TTC549 (cell line): ENCODE data around the gene GARIN5A.
"Not testable (repeated sequence)": the region's sequence is repeated elsewhere in the genome, so short reads cannot be mapped to it uniquely, and the experiment has no call there.

Experiments
- FAIRE-seq: peaks from 2 replicates; lab custom pipeline; 2012; peaks lifted over from hg19 to GRCh38; lab: Jason Lieb, UNC

GARIN5A gene

DNA sequence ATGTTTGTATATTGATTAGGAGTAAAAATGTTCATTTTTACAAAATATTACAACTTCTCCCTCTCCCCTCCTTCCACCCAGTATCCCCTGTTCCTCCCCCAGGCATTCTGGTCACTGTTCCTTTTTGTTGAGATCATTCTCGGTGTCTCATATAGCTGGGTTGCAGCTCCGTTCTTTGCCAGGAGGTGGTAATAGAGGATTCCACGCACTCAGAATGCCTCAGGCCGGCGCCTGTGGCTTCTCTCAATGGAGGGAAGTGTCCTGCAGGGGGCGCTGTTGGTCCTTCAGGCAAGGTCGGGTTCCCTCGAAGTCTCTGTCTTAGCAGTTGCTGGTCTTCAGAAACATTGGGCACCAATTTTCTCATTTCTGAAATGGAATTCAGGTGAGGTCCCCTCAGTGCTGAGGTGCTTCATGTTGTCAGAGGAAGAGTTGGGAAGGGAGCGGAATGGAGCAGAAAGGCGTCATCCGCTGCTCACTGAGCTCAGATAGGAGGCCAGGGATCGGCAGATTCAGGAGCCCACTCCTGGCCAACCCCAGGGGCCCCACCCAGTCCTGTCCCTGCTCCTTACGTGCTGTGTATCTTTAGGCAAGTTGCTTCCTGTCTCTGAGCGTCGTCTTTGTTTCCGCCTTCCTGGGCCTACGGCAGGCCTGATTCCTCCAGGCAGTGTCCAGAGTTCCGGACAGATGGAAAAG lies 10.3 kb upstream of the GARIN5A start:
- FAIRE-seq: no peak

- no peak for FAIRE-seq
These were observed 8.8 kb upstream of the GARIN5A start for GRCh38 chr19:50485284-50485955.

DNA sequence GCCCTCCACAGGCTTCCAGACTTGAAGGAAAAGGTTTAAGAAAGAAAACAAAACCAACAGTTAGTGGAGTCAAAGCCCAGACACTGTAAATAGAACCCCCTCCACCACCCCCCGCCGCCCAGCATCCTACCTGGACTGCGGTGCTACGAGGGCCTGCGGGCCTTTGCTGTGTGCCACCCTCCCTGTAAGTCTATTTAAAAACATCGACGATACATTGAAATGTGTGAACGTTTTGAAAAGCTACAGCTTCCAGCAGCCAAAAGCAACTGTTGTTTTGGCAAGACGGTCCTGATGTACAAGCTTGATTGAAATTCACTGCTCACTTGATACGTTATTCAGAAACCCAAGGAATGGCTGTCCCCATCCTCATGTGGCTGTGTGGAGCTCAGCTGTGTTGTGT lies 6.3 kb upstream of the GARIN5A start:
- FAIRE-seq: no peak

GRCh38 chr19:50482271-50482855 lies 5.7 kb upstream of the GARIN5A start:
- no peak for FAIRE-seq

DNA sequence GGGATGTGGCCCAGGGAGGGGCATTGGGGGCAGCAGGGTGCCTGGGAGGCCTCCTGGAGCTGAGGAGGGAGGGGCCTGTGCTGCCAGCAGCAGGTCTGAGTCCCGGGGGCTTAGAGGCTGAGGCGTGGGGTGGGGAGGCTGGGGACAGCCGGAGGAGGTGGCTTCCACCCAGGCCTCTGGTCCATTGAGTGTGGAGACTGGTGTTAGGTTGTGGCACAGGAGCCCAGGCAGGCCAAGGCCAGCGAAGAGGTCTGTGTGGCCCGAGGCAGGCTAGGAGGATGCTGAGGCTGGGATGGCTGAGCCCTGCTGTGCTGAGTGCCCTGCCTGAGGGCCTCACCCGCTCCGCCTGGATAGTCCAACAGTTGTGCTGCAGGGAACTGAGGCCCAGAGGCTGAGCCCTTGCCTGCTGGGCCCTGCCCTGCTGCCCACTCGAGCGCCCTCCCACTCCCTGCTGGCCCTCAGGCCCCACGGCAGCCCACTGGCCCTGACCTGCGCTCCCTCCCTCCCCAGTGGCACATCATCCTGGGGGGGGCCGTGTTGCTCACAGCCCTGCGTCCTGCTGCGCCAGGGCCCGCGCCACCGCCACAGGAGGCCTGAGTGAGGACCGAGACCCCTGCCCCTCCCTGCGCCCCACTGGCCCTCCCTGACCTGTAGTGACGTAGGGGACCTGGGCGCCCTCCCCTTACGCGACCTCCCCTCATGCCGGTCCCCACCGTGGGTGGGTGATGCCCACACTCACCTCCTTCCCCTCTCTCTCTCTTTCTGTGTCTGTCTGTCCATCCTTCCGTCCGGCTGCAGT lies 4.9 kb upstream of the GARIN5A start:
- FAIRE-seq: no peak

DNA sequence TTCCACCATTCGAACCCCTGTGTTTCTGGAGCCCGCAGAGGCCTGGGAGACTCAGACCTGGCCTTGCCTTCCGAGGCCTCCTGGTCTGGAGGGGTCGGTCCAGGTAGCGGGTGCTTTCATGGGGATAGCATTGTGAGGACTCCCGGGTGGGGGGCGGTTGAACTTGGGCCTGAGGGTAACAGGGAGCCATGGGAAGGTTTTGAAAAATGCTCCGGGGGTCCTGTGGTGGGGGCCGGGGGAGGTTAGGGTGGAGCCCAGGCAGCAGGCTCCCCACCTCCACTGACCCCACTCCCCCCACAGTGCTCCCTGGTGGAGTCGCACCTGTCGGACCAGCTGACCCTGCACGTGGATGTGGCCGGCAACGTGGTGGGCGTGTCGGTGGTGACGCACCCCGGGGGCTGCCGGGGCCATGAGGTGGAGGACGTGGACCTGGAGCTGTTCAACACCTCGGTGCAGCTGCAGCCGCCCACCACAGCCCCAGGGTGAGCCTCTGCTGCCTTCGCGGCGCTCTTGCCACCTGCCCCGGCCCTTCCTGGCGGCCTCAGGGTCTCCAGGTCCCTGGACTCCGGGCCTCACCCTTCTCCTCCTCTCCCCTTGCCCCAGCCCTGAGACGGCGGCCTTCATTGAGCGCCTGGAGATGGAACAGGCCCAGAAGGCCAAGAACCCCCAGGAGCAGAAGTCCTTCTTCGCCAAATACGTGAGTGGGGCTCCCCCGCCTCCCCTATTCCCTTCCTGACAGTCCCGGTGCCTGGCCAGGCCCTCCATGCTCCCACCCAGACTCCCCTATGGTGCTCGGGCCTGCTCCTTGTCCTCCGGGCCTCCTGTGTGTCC lies 3.8 kb upstream of the GARIN5A start:
- FAIRE-seq: no peak

GRCh38 chr19:50479761-50480251 lies 3.2 kb upstream of the GARIN5A start:
- FAIRE-seq: no peak

- FAIRE-seq: no peak
These were observed 2.5 kb upstream of the GARIN5A start for GRCh38 chr19:50478901-50479715.

GRCh38 chr19:50477751-50478515 lies 1.3 kb upstream of the GARIN5A start:
- no peak for FAIRE-seq

- FAIRE-seq: no peak
These were observed 225 bp upstream of the GARIN5A start for GRCh38 chr19:50476907-50477238.

DNA sequence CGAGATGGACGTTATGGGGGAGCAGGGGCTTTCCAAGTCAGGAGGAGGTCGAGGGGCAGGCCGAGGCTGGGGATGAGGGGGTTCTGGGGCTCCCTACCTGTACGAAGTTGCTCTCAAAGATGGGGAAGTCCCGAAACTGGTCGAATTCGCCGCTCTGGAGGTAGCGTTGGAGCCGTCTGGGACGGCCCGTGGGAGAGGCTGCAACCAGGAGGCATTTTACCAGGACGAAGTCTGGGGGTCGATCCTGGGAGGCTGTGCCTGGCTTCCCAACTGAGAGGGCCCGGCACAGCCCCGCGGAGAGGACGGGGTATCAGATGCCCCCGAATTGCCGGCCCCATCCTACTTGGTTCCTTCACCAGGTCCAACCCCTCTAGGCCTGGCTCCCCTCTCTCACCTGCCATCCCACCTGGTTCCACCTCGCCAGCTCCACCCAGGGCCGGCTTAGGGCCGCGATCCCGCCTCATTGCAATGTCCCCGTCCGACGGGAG lies 868 bp downstream of the GARIN5A start:
- no peak for FAIRE-seq

- no peak for FAIRE-seq
These were observed 1.5 kb downstream of the GARIN5A start for GRCh38 chr19:50475101-50475568.

DNA sequence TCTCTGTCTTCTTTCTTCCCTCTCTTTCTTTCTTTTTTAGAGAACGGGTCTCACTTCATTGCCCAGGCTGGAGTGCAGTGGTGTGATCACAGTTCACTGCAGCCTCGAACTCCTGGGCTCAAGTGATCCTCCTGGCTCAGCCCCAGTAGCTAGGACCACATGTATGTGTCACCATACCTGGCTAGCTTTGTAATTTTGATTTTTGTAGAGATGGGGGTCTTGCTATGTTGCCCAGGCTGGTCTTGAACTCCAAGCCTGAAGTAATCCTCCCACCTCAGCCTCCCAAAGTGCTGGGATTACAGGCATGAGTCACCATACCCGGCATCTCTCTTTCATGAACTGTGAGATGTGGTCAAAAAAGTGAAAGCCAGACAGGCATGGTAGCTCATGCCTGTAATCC lies 3.3 kb downstream of the GARIN5A start:
- not testable (repeated sequence) for FAIRE-seq

- no peak for FAIRE-seq
These were observed 7.8 kb downstream of the GARIN5A start for GRCh38 chr19:50468818-50469217.

DNA sequence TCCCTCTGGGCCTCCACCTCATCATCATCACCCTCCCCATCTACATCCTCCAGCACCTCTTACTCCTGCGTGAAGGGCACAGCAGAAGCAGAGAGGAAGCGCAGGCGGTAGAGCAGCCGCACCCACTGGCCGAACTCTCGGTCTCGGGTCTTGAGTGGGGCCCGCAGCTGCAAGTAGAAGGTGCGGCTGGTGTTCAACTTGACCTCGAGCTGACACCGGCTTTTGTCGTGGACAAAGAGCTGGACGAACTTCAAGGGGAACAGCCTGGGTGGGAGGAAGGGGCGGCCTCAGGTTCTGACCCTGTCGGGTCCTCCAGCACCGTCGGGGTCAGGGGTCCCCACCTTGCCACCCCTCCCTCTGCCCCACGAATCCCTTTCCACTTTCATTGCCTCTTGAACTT lies 9.1 kb downstream of the GARIN5A start:
- no peak for FAIRE-seq

DNA sequence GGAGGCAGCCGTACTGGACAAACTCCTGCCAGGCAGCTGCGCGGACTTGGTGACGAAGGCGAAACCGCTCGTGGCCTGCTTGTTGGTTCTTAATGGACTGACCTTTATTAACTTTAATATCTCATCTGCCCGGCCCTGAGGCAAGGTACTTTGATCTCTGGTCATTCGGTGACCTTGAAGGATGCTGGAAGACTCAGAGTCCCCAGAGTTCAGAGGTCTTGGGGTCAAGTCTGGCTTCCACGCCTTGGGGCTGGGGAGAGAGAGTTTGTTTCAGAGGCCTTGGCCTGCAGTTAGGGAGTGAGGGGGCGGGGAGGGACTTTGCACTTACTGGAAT lies 10.0 kb downstream of the GARIN5A start:
- FAIRE-seq: no peak

- no peak for FAIRE-seq
These were observed 10.5 kb downstream of the GARIN5A start for GRCh38 chr19:50465986-50466705.

- no peak for FAIRE-seq
These were observed 11.6 kb downstream of the GARIN5A start for GRCh38 chr19:50465000-50465399.

- FAIRE-seq: no peak
These were observed 12.3 kb downstream of the GARIN5A start for GRCh38 chr19:50464348-50464747.
